NCI-H146 (cell line): Measurements from ENCODE around the gene IVNS1ABP.
A peak's percentile ranks its signal among the peaks of the same experiment; 100 is the strongest.
"Not testable (repeated sequence)": the region's sequence is repeated elsewhere in the genome, so short reads cannot be mapped to it uniquely, and the experiment has no call there.

Source experiments
- DNase-seq: peaks from one replicate; lab custom pipeline; 2025; lab: John Stamatoyannopoulos, UW

IVNS1ABP gene

GRCh38 chr1:185334182-185334581 is 17.1 kb upstream of the IVNS1ABP start:
- DNase-seq, result no peak

GRCh38 chr1:185328255-185328654 is 11.2 kb upstream of the IVNS1ABP start:
- no peak for DNase-seq

DNA sequence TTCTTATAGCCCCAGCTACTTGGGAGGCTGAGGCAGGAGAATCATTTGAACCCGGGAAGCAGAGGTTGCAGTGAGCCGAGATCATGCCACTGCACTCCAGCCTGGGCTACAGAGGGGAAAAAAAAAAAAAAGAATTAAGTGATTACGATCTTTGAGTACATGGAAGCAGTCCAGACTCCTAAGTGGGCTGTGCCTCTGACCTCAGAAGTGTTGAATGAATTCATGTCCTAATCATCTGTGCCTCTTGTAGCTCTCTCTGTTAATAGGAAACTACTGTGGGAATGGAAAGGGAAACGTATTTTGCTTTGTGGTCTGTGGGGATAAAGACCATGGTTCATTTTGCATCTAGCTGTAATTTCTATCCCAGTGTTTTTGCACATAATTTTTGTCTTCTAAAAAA is 8.4 kb upstream of the IVNS1ABP start:
- no peak for DNase-seq

DNA sequence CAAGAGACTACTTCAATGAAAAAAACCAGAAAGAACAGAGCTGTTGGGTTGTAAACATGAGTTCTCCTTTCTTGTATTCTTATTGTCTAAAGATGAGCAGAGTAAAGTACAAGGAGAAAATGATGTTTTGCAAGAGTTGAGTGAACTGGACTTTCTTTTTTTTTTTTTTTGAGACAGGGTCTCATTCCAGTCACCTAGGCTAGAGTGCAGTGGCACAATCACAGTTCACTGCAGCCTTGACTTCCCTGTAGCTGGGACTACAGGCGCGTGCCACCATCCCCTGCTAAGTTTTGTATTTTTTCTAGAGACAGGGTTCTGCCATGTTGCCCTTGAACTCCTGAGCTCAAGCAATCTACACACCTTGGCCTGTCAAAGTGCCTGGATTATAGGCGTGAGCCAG is 7.1 kb upstream of the IVNS1ABP start:
- no peak for DNase-seq

DNA sequence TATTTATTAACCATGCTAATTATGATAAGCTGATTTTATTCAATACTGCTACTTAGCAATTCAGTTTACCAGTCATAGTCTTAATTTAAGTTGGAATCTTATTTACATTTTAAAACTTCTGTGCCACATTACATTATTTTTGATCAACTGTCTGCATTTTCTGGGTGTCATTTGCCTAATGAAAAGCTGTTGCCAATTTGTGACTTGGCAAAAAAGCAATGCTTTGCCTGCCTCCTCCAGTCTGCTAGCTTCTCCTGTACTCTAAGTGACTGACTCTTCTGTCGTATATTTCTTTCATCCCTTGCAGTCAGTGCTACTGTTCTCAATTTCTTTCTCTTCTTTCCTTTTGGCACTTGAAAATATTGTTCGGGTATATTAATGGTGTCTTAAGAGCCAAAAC is 5.6 kb upstream of the IVNS1ABP start:
- DNase-seq, result no peak

GRCh38 chr1:185321653-185322221 is 4.7 kb upstream of the IVNS1ABP start:
- not testable (repeated sequence) for DNase-seq

DNA sequence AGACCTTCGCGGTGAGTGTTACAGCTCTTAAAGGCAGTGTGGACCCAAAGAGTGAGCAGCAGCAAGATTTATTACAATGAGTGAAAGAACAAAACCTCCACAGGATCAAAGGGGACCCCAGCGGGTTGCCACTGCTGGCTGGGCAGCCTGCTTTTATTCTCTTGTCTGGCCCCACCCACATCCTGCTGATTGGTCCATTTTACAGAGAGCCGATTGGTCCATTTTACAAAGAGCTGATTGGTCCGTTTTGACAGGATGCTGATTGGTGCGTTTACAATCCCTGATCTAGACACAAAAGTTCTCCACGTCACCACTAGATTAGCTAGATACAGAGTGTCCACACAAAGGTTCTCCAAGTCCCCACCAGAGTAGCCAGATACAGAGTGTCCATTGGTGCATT is 4.1 kb upstream of the IVNS1ABP start:
- DNase-seq, result not testable (repeated sequence)

DNA sequence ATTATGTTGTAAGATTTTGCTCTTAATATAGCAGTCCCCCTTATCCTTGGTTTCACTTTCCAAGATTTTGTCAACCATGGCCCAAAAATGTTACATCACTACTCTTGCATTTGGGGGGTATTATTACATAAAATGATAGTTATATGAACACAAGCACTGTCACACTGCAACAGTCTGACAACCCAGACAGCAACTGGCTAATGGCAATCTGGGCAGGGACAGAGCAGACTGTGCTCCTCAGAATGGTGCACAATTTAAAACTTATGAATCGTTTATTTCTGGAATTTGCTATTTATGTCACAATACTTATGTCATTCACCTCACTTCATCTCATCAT is 2.1 kb upstream of the IVNS1ABP start:
- DNase-seq, result no peak

DNA sequence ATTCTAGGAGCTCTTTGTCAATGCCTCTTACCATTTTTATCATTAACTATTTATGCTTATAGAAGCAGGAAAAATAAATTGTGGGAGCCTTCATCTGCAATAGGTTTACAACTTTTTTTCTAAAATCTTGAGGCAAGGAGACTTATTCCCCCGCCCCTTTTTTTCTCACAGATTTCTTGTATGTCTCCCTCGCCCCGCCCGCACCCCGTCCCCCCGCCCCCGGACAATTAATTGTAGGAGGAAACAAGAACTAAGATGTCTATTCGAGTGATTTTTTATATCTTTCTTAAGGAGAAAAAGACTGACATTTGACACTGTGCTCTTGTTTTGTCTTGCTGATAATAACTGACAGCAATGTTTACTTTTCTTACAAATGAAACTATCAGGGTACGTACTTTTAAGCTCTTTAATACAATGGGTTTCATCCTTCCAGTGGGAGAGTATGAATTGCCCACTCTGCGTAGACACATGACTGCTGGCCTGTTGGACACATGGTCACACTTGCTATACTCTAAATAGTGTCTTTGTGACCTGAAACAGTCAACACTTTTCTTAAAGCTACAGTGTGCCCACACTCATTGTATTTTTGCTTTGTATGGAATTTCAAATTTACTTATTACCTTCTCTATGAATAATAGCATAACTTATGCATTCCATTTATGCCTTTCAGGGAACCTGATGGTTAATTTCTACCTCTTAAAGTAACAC is 1.5 kb upstream of the IVNS1ABP start:
- no peak for DNase-seq

- peak; percentile 57 for DNase-seq
These were observed 855 bp upstream of the IVNS1ABP start for GRCh38 chr1:185317886-185318310.

- peak; percentile 91 for DNase-seq
These were observed 645 bp downstream of the IVNS1ABP start for GRCh38 chr1:185316163-185317033.

DNA sequence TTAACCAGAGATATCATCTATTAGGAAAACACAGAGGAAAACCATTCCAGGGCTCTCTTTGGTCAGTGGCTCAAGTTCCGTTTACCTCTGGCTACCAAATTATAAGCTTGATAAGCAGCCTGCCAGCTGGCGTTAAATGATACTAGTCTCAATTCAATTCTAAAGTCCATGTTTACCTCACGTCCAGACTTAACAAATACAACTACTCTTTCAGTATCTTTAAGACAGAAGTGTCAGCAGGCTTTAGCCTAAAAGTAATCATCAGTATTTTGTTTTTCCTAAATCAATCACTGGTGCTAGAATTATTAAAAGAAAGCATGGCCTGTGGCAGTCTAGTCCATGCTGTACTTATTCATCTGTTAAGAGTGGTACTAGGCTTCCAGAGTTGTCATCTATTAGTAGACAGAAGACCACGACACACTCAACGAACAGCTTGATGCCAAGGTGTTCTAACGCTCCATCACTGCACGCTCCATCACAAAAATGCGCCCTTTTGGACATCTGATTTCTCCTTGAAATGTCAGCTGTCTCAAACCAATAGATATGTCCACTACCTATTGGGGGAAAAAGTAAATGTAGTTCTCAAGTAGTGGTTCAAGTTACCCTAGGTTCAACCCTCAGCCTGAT is 1.5 kb downstream of the IVNS1ABP start:
- peak; percentile 38 for DNase-seq

DNA sequence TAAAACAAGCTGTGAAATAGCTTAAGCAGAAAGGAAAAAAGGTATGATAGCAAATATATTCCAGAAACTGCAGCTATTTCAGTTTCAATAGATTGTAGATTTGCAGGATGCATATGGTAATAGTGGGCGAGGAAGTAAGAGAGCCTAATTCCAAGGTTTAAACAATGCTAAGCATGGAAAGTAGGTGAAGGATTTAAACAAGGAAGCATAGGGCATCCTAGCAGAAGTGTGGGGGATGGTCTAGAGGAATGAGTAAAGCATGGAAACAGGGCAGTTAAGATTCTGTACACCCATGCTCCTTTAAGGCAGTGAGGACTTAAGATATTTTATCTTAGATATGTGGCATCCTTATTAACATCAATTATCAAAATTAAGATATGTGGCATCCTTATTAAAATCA is 2.6 kb downstream of the IVNS1ABP start:
- no peak for DNase-seq

GRCh38 chr1:185312361-185313138 is 4.5 kb downstream of the IVNS1ABP start:
- DNase-seq, result no peak

GRCh38 chr1:185311589-185312225 is 5.3 kb downstream of the IVNS1ABP start:
- DNase-seq, result no peak

DNA sequence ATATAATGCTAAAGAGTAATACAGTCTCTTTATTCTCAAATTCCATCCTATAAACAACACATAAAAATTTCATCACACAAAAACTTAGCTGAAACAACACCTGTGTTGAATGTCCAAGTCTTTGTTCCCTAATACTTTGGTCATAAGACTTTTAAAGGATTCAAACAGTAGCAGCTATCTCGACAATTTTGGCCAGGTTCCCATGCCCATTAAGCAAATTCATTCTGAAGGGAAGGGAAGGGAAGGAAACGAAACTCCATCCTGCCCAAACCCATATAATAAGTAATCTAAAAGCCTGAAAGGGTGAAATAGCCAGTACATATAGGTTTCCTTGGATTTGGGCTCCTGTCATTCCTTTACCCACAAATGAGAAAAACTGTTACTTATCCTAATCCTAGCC is 7.5 kb downstream of the IVNS1ABP start:
- no peak for DNase-seq

DNA sequence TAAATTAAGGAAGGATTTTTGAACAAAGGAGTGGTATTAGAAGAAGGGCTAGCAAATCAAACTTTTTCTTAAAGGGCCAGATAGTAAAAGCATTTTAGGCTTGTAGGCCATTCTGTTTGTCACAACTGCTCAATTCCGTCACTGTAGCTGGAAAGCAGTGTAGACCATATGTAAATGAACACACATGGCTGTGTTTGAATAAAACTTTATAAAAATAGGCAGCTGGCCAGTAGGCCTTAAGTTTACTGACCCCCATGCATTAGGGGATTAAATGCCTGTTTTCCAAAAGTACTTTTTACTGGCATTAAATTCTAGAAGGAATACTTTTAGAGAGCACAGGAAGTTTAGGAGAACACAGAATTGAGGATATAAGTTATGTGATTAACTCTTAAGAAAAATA is 8.9 kb downstream of the IVNS1ABP start:
- no peak for DNase-seq

- no peak for DNase-seq
These were observed 11.6 kb downstream of the IVNS1ABP start for GRCh38 chr1:185305419-185305818.

GRCh38 chr1:185300152-185300551 is 16.9 kb downstream of the IVNS1ABP start:
- no peak for DNase-seq

DNA sequence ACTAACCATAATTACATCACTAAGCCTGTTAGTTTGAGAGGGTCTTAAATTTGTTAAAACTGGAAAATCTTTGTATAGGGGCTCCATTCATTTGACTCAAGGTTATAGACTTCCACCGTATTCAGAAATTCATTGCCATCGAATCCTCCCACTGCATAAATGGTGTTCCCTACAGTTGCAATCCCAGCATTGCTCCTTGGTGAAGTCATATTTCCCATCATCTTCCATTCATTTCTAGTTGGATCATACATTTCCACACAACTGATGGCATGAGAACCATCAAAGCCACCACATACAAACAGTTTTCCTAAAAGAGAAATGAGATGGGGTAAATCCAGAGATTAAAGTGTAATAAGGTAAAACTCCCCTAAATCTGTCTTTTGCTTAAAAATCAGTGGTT is 19.1 kb downstream of the IVNS1ABP start:
- DNase-seq, result no peak

DNA sequence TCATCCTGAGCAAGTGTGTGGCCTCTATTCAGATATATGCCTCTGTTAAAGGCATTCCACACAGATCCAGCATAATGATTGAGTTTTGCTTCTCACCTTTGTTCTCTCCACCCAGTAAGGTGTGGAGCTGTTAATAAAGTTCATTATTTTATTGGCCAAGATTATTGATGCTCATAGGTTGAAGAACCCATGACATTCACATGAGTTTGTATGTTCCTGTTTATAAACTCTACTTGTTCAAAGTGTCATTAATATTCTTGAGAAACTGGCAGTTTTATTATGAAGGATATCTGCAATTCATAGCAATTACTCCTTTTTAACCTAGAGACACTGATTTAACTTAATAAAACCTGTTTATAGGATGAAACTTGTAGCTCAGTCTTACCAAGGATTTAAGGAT is 22.0 kb downstream of the IVNS1ABP start:
- no peak for DNase-seq
